KMS-11 (cell line): ENCODE data around the gene SLX4.

Source experiments
- H2AFZ ChIP-seq: fragments of 200-600 bp; sonication (generic); 2 replicates; pipeline ENCODE4 v1.6.1; 2016; ENCODE audit warnings: antibody characterized with exemption, mixed run types, low read depth
- H3K27ac ChIP-seq: fragments of 200-600 bp; sonication (generic); 2 replicates; pipeline ENCODE4 v1.6.1; 2016; ENCODE audit warnings: mild to moderate bottlenecking, mixed run types
- H3K27me3 ChIP-seq: fragments of 200-600 bp; sonication (generic); 2 replicates; pipeline ENCODE4 v1.6.1; 2017; ENCODE audit warnings: mild to moderate bottlenecking, low read depth, mixed run types, moderate library complexity; ENCODE audit not compliant: insufficient read depth
- H3K36me3 ChIP-seq: fragments of 200-600 bp; sonication (generic); 2 replicates; pipeline ENCODE4 v1.6.1; 2017; ENCODE audit warnings: mild to moderate bottlenecking, mixed run types; ENCODE audit not compliant: insufficient read depth
- H3K4me1 ChIP-seq: fragments of 200-600 bp; sonication (generic); 2 replicates; pipeline ENCODE4 v1.6.1; 2016; ENCODE audit warnings: mild to moderate bottlenecking, low read depth, mixed run types; ENCODE audit not compliant: poor library complexity, severe bottlenecking
- H3K4me2 ChIP-seq: fragments of 200-600 bp; sonication (generic); 2 replicates; pipeline ENCODE4 v1.7.0; 2016; ENCODE audit warnings: mild to moderate bottlenecking, mixed run types
- H3K4me3 ChIP-seq: fragments of 200-600 bp; sonication (generic); IDR thresholded peaks from 2 replicates; pipeline ENCODE4 v1.6.1; 2017; ENCODE audit warnings: low read depth, low read length, mixed read lengths; ENCODE audit not compliant: insufficient read depth
- H3K79me2 ChIP-seq: fragments of 200-600 bp; sonication (generic); 2 replicates; pipeline ENCODE4 v1.6.1; 2016; ENCODE audit warnings: low read depth, mixed run types; ENCODE audit not compliant: insufficient read depth
- H3K9ac ChIP-seq: fragments of 200-600 bp; sonication (generic); 2 replicates; pipeline ENCODE4 v1.6.1; 2016; ENCODE audit warnings: mild to moderate bottlenecking, mixed run types
- H4K20me1 ChIP-seq: fragments of 200-600 bp; sonication (generic); 2 replicates; pipeline ENCODE4 v1.6.1; 2016; ENCODE audit warnings: mild to moderate bottlenecking, mixed run types; ENCODE audit not compliant: insufficient read depth
- CTCF ChIP-seq: fragments of 200-600 bp; sonication (generic); conservative IDR thresholded peaks from 2 replicates; pipeline ENCODE4 v1.6.1; 2017; ENCODE audit warnings: low read depth, mild to moderate bottlenecking, antibody characterized with exemption, low read length, moderate library complexity, mixed read lengths

SLX4 gene

GRCh38 chr16:3608069-3608468, 3.3 kb downstream of the SLX4 start:
- Histone ChIP-seq H3K27ac (no peak overlapping the region), H3K79me2 (peaks cover 15% of the 10 kb centered on the region; the same call in 1 of the 2 replicates), H3K9ac (no peak overlapping the region), H3K4me3 (no peak overlapping the region), H3K36me3 (0 out of 2 replicates have a peak, but pooled peaks cover 3% of the 10 kb centered on the region), H4K20me1 (no peaks in the 10 kb centered on the region), H3K4me2 (no peak overlapping the region), H3K4me1 (peaks cover 13% of the 10 kb centered on the region), H2AFZ (no peak overlapping the region), H3K27me3 (no peaks in the 10 kb centered on the region)
- no peak for TF ChIP-seq CTCF

DNA sequence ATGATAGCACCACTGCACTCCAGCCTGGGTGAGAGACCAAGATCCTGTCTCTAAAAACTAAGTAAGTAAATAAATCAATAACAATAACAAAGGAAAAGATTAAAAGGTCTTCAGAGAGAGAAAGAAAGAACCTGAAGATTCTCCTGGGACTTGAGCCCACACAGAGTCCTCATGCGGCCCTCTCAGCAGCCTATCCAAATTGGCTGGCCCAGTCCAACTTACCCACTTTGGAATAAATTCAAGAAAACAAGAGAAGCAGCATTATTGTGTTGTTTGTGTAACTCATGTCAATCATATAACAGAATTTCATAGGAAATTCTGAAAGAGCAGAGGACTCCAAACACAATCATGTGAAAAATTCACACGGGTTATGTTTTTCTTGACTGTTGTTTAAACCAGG, 3.8 kb downstream of the SLX4 start:
- no peaks in the 10 kb centered on the region for H4K20me1 ChIP-seq
- H3K79me2 ChIP-seq: peaks cover 10% of the 10 kb centered on the region; the same call in 1 of the 2 replicates
- 0 out of 2 replicates have a peak, but pooled peaks cover 3% of the 10 kb centered on the region for H3K36me3 ChIP-seq
- H3K4me3 ChIP-seq: no peak overlapping the region
- no peaks in the 10 kb centered on the region for H3K27me3 ChIP-seq
- H3K4me2 ChIP-seq: no peak overlapping the region
- H2AFZ ChIP-seq: no peak overlapping the region
- no peak for TF ChIP-seq CTCF
- H3K9ac ChIP-seq: no peak overlapping the region
- peaks cover 9% of the 10 kb centered on the region for H3K4me1 ChIP-seq
- no peak overlapping the region for H3K27ac ChIP-seq

GRCh38 chr16:3607161-3607560, 4.2 kb downstream of the SLX4 start:
- Histone ChIP-seq H3K4me2 (no peak overlapping the region), H3K27me3 (no peaks in the 10 kb centered on the region), H3K36me3 (0 out of 2 replicates have a peak, but pooled peaks cover 3% of the 10 kb centered on the region), H4K20me1 (no peaks in the 10 kb centered on the region), H3K4me3 (no peak overlapping the region), H3K79me2 (peaks cover 5% of the 10 kb centered on the region; the same call in 1 of the 2 replicates), H2AFZ (no peak overlapping the region), H3K27ac (no peak overlapping the region), H3K9ac (no peak overlapping the region), H3K4me1 (peaks cover 7% of the 10 kb centered on the region)
- TF ChIP-seq CTCF: no peak

DNA sequence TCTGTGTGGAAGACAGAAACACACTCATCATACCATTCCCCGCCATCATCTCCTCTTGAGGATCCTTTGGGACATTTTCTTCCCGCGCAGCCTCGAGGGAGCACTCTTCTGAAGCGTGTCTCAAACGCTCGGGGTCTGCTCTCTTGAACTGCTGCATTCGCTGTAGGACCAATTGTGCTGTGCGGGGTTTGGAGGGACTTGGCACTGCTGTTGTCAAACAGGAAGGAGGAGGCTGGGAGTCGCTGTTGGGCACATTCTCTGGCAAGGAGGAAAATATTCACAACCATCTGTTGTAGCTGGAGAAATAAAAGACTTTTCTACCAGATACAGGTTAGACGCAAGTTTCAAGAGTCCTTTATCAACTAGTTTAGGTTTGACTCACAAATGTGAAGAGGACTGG, 5.0 kb downstream of the SLX4 start:
- Histone ChIP-seq H3K36me3 (0 out of 2 replicates have a peak, but pooled peaks cover 3% of the 10 kb centered on the region), H4K20me1 (no peaks in the 10 kb centered on the region), H3K27me3 (no peaks in the 10 kb centered on the region), H3K4me2 (no peak overlapping the region), H3K4me3 (no peak overlapping the region), H3K79me2 (no peaks in the 10 kb centered on the region), H3K27ac (no peak overlapping the region), H3K9ac (no peak overlapping the region), H2AFZ (no peak overlapping the region), H3K4me1 (peaks cover 7% of the 10 kb centered on the region)
- TF ChIP-seq CTCF: no peak
